Mesenteric fat pad (tissue), 1 donor: ENCODE data around the gene SLC9A5. TPM values are rescaled to one million over a fixed set of nuclear protein-coding genes. Genes with fewer than 3 reads are reported as not detected.
A peak's percentile ranks its signal among the peaks of the same experiment; 100 is the strongest.

Source experiments
- DNase-seq: peaks from one replicate; pipeline ENCODE4 v3.0.0-alpha.2; 2020; ENCODE audit warnings: low spot score
- total RNA-seq: library from RNA; stranded (reverse); fragmentation: NEBNext Ultra II Directional; extraction: Animal tissue kit (Norgen Biotek cat#: 25700); gene quantifications from one replicate; pipeline ENCODE4 v1.2.1, GENCODE V29; 2021
- donor health status: DM: yes; HTN: yes; CAD: no.

SLC9A5 gene
- total RNA-seq, 1 donor from 2014 or later, result 0.55 TPM

DNA sequence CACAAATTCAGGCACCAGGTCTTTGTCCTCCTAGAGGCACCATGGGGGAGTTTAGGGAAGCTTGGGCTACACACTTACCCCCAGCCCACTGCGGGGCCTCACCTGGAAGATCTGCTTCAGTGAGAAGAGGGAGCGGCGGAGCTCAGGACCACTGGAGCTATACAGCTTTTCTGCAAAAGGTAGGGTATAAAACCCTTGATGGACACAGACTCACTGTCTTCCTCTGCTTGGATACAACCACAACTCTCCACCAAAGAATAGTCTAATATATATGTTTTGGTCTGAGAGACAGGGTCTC is 10.6 kb upstream of the SLC9A5 start:
- no peak for DNase-seq

DNA sequence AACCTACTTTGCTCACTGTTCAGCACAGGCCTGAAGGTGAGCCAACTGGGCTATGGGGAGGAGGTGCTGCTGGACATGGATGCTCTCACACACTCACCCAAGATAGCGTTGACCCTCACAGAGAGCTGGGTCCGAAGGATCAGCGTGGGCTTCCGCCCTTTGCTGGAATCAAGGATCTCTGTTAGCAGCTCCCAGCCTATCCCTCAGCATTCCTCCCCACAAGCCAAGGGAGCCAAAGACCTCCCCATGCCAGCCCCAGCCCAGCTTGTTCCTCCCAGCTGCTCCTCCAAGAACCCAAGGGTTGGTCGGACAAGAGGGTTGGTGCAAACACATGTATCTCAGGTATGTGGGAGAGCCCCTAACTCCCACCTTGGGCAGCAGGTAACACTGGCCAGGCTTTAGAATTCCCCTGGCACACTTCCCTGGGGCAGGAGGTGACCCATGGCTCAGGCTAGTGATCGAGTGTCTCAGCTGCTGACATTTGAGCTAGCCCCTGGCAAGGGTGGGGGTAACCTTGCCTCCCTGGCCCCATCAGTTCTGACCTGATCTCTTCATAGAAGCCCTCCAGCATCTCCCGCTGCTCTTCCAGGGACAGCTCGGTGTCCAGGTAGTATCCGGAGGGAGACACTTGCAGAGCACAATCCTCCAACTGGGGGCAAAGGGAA is 9.8 kb upstream of the SLC9A5 start:
- no peak for DNase-seq

DNA sequence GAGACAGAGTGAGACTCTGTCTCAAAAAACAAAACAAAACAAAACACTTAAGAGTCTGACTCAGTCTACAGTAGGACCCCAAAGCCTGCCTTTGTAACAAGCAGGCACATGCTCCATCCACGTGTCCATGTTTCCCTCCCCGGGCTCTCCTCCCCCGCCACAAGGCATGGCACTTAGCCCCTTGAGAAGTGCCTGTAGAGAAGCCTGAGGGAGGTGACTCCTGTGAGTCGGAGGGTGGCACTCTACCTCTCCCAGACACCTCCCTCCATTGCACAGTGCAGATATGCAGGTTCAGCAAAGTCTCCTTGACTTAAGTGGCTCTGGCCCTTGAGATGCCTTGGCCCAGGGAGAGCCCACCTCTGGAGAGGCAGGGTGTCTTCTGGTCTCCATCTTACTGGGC is 8.3 kb upstream of the SLC9A5 start:
- no peak for DNase-seq

DNA sequence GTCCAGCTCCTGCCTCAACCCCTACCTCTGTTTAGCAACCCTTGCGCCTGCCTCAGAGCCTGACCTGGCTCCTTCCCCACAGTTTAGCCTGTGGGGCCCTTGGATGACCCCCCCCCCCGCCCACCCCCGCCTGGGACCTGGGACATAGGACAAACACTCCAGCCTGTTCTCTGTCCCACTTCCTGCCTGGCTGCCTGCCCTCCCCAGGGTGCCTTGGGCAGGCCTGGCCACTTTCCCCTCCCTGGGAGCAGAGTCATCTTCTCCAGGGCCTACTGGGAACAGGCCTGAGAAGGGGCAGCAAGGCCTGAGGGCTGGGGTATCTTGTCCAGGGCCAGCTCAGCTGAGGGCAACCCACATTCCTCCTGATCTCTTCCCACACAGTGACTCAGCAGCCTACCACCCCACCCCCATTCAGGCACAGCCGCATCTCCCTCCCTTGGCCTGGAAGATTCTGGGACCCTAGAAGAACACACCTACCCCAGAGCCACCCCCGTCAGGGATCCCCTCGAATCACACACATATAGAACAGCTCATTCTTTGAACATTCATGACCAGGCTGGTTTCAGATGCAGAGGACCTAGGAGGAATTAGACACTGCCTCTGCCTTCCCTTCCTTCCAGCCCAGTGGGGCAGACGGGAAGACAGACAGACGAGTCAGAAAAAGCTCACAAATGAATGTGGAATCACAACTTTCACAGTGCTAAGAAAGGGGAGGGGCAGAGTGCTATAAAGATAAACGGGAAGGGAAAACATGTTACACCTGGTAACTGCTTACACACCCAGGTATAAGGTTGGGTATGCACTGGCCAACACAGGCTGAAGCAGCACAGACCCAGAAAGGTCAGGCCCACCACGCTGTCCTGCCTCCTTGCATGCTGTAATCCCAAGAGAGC is 7.5 kb upstream of the SLC9A5 start:
- DNase-seq, result no peak

DNA sequence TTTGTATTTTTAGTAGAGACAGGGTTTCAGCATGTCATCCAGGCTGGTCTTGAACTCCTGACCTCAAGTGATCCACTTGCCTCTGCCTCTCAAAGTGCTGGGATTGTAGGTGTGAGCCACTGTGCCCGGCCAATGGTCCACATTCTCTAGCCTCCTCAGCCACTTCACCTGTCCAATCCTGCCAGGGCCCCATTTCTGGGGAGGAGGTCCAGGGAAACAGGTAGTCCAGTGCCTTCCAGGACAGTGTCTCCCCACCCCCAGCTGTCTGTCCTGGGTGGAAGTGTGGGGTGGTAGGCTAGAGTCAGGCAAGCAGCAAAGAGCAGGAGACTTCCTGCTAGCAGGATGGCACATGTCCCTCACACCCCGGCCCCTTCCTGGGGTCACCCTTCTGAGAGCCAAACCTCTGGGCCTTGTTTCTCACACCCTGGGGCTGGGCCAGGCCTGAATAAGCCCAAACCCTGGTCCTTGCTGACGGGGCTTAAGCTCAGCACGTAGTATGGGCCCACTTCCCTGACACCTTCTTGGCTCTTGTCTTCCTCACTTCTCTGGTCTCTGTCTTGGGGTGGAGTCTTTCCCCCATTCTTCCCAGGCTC is 6.5 kb upstream of the SLC9A5 start:
- no peak for DNase-seq

DNA sequence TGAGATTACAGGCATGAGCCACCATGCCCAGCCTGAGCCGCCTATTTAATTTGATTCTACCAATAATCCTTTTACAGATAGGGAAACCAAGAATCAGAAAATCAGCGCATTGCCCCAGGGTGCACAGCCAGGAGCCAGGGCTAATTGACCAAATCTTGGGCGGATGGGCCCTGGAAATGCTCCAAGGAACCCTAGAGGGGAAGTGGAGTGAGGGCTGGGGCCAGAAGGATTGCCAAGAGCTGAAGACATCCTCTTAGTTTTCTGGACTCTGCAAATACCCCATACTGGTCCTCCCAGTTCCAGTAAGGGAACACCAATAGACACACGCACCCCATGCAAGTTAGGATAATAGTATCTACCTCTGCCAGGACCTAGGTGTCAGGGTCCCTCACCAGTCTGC is 5.3 kb upstream of the SLC9A5 start:
- DNase-seq, result no peak

DNA sequence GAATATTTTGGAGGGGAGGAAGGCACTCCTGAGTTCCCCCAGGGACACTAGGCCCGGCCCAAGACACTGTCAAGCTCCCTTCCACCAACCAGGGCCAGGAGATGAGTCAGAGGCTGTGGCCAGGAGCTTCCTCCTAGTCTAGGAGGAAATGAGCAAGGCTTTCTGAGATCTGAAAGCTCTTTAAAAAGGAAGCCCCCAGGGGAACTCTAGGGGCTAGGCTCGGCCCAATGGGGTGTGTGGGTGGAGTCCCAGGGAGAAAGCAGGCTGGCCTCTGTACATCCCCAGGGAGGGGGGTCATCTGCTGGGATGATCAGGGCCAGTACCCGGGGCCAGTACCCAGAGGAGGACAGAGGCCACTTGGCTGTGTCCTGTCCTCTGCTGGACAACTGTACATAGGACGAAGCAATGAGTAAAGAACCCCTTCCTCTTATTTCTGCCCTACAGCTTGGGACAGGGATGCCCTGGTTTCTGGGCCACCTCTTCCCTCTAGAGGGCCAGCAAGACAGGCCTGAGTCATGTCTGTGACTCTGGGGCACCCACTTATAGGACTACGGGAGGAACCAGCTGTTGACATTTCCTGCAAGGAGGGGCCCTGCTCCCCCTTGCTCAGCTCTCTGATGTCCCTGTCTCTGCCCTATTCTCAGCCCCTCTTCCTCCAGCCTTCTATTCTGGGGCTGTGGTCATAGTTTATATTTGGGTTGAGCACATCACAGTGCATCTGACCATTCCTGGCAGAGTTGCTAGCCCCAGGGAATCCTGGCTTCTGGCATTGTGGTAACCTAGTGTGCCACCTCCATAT is 4.2 kb upstream of the SLC9A5 start:
- no peak for DNase-seq

DNA sequence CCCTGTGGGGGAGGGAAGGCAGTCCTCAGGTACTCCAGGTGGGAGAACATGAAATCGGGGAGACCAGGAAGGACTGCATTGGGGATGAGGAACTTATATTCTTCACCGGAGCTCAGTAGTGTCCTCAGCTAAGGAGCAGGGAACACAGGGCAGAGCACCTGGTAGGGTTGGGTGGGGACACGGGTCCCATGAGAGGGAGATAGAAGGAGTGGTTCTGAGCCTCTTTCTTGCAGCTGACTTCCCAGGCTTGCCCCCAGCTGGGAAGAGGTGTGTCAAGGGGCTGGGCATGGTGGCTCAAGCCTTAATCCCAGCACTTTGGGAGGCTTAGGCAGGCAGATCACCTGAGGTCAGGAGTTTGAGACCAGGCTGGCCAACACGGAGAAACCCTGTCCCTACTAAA is 3.6 kb upstream of the SLC9A5 start:
- DNase-seq, result no peak

DNA sequence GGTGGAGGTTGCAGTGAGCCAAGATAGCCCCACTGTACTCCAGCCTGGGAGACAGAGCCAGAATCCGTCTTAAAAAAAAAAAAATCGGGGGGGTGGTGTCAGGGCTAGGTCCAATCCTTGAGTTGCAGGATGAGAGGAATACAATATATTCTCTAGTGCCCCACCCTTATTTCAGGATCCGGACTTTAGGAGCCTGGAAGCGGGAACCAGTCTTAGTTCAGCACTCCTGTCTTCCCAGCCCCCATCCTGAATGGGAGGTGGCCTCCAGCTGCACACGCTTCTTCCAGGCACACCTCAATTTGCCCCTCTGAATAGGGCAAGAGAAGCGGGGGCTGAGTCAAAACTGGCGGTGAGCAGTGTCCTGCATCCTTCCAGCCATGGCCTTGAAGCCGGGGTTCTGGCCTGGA is 3.1 kb upstream of the SLC9A5 start:
- DNase-seq, result no peak

DNA sequence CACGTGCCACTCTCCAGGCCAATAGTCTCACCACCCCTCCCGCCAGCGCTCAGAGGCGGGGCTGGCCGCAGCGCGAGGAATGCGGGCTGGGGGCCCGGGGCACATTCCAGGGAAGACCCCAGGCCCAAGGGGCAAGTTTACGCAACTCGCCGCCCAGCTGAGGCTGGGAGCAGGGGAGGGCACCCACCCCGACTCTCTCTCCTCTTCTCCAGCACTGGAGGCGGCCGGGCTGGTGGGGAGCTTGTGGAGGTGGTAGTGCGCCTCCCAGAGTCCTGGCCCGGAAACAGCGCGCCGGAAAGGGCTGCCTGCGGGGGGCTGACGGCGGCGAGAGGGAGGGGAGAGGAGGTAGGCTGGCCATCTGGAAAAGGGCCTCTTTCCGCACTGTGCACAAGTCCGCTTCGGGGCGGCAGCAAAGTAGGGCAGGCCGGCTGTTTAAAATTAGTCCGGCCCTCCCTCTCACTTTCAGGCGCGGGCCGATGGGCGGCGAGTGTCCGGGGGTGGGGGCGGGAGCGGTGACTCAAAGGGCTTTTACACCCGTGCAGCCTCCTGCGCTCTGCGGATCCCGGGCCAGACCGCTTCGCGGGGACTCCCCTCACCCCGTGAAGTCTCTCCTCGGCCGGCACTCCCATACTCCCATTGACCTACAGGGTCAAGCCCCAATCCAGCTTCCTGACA is 2.6 kb upstream of the SLC9A5 start:
- no peak for DNase-seq

DNA sequence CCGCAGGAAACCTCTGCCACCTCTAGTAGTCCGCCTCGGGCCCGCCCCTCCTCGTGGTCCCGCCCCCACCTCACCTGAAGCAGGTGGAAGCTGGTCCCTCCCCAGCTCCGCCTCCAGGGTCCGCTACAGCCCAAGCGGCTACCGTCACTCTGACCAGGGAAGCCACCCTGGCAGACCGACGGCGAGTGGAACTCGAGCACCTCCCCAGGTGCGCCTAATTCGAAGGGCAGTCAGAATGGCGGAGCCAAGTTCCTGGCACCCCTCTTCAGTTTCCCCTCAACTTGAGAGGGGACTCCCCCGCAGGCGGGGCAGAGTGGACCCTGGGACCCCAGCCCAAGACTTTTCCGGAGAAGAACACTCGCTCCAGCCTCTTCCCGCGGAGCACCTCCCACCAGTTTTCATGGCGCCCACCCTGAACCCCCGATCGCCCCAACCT is 2.0 kb upstream of the SLC9A5 start:
- DNase-seq, result no peak

DNA sequence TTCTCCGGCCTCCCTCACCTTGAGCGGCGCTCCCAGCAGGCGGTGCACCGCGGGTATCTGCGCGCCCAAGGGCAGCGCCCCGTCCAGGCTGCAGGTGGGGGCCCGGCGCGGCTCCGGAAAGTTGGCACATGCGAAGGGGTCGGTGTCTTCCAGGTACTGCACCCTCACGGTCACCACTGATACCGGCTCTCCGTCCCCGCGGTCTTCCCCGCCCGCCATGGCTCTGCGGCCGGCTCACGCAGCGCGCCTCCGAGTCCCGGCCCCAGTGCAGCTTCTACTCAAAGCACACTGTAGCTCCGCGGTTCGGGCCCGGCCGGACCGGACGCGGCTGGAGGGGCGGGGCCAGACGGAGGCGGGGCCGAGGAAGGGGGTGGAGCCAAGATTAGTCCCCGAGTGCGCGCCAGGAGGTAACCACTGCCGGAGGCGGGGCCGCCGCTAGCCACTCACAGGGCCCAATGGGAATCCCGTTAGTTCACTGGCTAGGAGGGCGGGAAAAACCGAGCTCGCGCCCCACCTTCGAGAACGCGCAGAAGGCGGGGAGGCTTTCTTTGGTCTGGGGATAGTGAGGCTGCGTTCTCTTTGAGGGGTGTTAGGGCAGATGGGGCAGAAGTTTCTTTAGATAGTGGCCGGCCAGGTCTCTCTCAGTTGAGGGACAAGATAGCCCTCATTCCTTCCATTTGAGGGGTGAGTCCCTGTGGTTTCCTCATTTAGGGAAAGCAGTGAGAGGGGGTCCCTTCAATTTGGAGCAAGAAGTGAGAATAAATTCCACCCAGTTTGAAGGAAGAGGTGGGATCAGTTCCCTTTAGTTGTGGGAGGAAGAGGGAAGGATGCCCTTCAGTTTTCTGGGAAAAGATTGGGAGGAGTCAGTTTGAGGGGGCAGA is 1.3 kb upstream of the SLC9A5 start, which contains the start of gene FHOD1:
TSS of gene FHOD1 (minus strand) at position 290 of the 881 bp plus-strand sequence. CDS start at position 219, 71 bp downstream.
- DNase-seq, result peak; percentile 99

DNA sequence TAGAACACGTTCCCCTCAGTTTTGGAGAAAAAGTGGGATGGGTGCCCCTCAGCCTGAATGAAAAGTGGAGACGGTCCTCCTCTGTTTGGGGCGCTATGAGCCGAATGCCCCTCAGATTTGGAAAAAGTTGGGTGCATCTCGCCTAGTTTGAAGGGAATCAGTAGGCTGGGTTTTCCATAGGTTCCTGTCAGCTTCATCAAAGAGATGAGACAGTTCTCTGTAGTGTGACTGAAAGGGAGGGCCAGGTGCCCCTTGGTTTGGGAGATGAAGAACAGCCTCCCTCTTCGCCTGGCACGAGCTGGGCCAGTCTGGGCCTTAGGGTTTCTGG is 742 bp upstream of the SLC9A5 start:
- no peak for DNase-seq

DNA sequence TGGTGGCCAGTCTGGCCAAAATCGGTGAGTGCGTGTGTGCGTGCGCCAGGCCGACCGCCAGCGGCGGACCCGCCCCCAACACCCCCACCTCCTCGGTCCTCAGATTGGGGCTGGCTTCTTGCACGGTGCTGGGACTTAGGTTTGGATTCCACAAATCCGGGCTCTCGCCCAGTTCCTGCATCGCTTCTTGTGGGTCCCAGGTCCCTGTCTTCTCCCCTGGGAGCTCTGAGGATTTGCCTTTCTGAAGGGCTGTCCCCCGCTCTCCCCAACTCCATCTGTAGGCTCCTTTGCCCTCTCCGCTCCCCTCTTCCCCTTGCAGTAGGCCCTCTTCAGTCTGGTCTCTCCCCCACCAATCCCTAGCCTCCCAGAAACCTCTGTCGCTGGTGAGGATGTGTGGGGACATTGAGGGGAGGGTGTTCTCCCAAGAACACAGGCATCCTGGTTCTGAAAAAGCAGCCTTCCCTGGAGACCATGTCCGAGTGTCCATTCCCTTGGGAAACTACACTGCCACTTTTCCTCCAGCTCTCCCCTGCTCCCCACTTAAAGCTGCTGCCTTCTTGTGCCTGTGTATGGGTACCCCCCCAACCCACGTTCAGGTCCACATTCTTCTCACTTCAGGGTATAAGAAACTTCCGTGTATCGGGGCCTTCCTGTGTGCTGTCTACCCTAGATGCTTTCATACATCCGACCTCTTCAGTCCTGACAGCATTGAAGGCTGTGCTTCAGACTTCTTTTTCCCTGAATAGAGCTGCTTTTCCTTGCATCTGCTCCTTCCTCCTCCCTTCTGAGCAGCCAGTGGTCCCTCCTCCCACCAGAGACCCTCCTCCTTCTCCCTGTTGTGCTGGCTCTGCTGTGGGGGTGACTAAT is 632 bp downstream of the SLC9A5 start:
- DNase-seq, result no peak

DNA sequence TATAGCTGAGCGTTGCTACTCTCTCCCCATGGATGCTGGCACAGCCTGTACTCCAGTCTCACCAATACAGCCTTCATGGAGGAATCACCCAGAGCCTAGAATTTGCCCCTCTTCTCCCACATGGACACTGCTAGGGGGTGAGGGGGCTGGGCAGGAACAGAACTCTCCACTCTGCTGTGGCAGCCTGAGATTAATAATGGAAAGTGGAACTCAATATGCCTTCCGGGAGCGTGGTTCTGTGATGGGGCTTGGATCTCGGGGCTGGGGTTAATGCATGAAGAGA is 1.2 kb downstream of the SLC9A5 start:
- no peak for DNase-seq

DNA sequence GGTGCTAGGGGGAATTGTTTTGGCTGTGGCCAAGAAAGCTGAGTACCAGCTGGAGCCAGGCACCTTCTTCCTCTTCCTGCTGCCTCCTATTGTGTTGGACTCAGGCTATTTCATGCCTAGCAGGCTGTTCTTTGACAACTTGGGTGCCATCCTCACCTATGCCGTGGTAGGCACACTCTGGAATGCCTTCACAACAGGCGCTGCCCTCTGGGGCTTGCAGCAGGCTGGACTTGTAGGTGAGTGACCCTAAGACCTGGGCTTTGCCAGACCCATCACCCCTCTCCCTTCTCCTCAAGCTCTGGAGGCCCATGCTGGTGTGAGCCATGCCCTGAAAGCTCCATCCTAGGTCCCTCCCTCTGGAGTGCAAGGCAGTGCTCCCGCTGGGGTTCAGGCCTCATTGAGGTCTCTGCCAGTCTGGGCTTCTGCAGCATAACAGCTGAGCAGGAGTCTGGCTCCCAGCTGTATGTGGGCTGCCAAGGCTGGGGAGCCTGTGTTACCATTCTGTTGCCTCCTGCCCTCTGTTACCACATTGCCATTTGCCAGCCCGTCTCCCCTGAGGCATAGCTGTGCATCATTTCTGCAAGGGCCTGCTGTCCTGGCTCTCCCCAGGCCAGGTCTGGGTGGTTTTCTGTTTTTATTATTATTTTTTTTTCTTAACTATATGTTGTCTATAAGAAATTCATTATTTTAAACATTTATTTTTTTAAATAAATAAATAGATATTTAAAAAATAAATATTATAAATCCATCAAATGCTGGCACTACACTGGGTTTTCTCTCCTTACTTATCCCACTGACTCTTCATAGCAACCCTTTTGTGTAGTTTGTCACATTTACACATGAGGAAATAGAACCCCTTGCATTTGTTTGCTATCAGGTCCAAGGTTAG is 4.1 kb downstream of the SLC9A5 start:
- no peak for DNase-seq

DNA sequence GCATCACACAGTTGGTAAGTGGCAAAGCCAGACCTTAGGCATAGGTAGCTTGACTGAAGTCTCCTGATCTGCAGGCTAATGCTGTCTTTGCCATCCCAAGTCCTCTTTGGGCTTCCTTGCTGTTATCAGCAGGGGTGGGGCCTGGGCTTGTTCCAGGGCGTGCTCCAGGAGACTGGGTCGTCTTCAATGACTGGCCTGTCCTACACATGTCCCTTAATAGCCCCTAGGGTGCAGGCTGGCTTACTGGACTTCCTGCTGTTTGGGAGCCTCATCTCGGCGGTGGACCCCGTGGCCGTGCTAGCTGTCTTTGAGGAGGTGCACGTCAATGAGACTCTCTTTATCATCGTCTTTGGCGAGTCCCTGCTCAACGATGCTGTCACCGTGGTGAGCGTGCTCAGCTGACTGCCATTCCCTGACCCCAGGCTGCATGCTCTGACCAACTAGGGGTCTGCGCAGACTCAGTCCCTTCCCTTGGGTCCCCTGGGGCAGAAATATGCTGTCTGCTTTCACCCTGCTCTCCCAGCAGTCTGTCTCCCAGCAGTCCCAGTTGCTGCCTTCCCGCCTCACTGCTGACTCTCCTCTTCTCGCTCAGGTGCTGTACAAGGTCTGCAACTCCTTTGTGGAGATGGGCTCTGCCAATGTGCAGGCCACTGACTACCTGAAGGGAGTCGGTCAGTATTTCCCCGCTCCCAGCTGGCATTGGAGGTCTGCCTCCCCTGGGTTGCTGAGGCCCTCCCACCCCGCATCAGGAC is 6.2 kb downstream of the SLC9A5 start:
- no peak for DNase-seq
